ENCODE data around the gene TRIM54. TPM values are rescaled to one million over a fixed set of nuclear protein-coding genes. Genes with fewer than 3 reads are reported as not detected.
"Not testable (repeated sequence)": the region's sequence is repeated elsewhere in the genome, so short reads cannot be mapped to it uniquely, and the experiment has no call there.

The TRIM54 gene
- total RNA-seq, 1 experiment from 2014 or later = not detected

DNA sequence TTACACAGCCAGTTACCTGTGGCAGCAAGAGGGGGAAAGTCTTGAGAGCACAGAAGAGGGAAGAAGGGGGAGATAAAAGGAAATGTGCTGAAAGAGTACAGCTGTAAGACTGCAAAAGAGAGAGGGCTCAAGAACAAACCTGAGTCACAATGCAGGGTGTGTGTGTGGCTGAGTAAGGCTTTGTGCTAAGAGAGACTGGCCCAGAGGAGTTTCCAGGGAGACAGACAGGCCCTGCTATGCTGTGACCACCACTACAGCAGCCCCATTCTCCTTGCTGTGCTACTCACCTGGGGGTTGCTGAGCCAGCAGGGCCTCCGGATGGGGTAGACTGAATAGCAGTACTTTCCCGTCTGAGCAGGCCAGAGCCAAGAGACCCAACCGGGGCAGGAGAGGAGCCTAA is 53.1 kb downstream of the TRIM54 start:
- no peaks in the 10 kb centered on the region for H3K27me3 ChIP-seq (ENCODE audit: low read length)
- no peak overlapping the region for H3K27ac ChIP-seq (ENCODE audit: low read length)
- no peaks in the 10 kb centered on the region for H3K79me2 ChIP-seq (ENCODE audit: low read length)
- no peaks in the 10 kb centered on the region for H3K4me1 ChIP-seq (ENCODE audit: low read length)
- DNase-seq = no peak
- no peak overlapping the region for H3K4me2 ChIP-seq (ENCODE audit: low read depth, low read length, poor library complexity, severe bottlenecking)
- no peak overlapping the region for H3K4me3 ChIP-seq (ENCODE audit: low read length)
- H3K36me3 ChIP-seq (ENCODE audit: insufficient read depth, low read length) = peaks cover 38% of the 10 kb centered on the region
- H3K9me3 ChIP-seq (ENCODE audit: low read length) = no peaks in the 10 kb centered on the region
- no peaks in the 10 kb centered on the region for H4K20me1 ChIP-seq (ENCODE audit: insufficient read depth, low read depth, low read length)
- H3K9ac ChIP-seq (ENCODE audit: low read length) = no peak overlapping the region
- no peaks in the 10 kb centered on the region for H3K9me2 ChIP-seq (replicated peaks; ENCODE audit: insufficient read depth, low read length)
- H2AFZ ChIP-seq (ENCODE audit: low read length) = no peak overlapping the region

DNA sequence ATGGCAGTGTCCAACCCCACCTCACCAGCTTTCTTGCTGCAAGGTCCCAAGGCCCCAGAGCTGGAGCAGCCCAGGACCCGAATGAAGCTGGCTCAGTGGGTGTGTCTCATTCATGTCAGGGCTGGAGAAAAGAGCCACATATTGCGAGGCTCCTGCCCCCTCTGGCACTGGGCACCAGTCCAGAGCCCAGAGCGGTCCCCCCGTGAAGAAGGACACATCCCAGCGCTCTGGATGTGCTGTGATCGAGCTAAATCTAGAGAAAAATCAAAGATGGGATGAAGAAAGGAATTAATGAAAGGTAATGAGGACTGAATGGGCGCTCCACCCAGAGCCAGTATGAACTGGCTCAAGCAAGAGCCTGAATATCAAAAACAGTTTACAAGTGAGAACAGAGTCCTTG is 53.9 kb downstream of the TRIM54 start:
- Histone ChIP-seq H3K36me3 (ENCODE audit: insufficient read depth, low read length) (peaks cover 34% of the 10 kb centered on the region), H3K9me3 (ENCODE audit: low read length) (no peaks in the 10 kb centered on the region), H2AFZ (ENCODE audit: low read length) (no peak overlapping the region), H3K27ac (ENCODE audit: low read length) (no peak overlapping the region), H3K27me3 (ENCODE audit: low read length) (no peaks in the 10 kb centered on the region), H3K4me2 (ENCODE audit: low read depth, low read length, poor library complexity, severe bottlenecking) (no peak overlapping the region), H3K4me3 (ENCODE audit: low read length) (no peak overlapping the region), H3K9me2 (replicated peaks; ENCODE audit: insufficient read depth, low read length) (no peaks in the 10 kb centered on the region), H3K4me1 (ENCODE audit: low read length) (no peaks in the 10 kb centered on the region), H3K79me2 (ENCODE audit: low read length) (no peaks in the 10 kb centered on the region), H3K9ac (ENCODE audit: low read length) (no peak overlapping the region), H4K20me1 (ENCODE audit: insufficient read depth, low read depth, low read length) (no peaks in the 10 kb centered on the region)
- DNase-seq = no peak

DNA sequence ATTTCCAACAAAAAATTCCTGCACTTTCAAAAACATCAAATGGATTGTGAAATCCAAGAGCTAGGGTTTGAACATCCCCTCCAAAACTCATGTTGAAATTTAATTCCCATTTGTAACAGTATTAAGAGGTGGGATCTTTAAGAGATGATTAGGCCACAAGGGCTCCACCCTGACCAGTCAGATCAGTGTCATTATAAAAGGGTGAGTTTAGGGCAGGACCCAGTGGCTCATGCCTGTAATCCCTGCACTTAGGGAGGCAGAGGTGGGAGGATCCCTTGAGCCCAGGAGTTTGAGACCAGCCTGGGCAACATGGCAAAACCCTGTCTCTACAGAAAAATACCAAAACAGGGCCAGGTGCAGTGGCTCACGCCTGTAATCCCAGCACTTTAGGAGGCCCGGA is 65.4 kb downstream of the TRIM54 start:
- Histone ChIP-seq H3K9ac (ENCODE audit: low read length) (no peak overlapping the region), H3K9me2 (replicated peaks; ENCODE audit: insufficient read depth, low read length) (no peaks in the 10 kb centered on the region), H3K36me3 (ENCODE audit: insufficient read depth, low read length) (peaks cover 9% of the 10 kb centered on the region), H3K4me1 (ENCODE audit: low read length) (peaks cover 28% of the 10 kb centered on the region), H3K27me3 (ENCODE audit: low read length) (no peaks in the 10 kb centered on the region), H3K4me3 (ENCODE audit: low read length) (no peak overlapping the region), H3K27ac (ENCODE audit: low read length) (no peak overlapping the region), H2AFZ (ENCODE audit: low read length) (no peak overlapping the region), H4K20me1 (ENCODE audit: insufficient read depth, low read depth, low read length) (no peaks in the 10 kb centered on the region; the same call in 1 of the 2 replicates), H3K4me2 (ENCODE audit: low read depth, low read length, poor library complexity, severe bottlenecking) (no peak overlapping the region), H3K79me2 (ENCODE audit: low read length) (peaks cover 91% of the 10 kb centered on the region), H3K9me3 (ENCODE audit: low read length) (no peaks in the 10 kb centered on the region)
- no peak for DNase-seq

- peak; percentile 61 for DNase-seq
- no peaks in the 10 kb centered on the region; the same call in none of the 2 replicates for H3K36me3 ChIP-seq (ENCODE audit: insufficient read depth, low read length)
- H3K27ac ChIP-seq (ENCODE audit: low read length) = peak overlapping the region; percentile 37
- no peaks in the 10 kb centered on the region for H3K9me2 ChIP-seq (replicated peaks; ENCODE audit: insufficient read depth, low read length)
- peak overlapping the region; percentile 15; the same call in 1 of the 2 replicates for H3K9ac ChIP-seq (ENCODE audit: low read length)
- no peak overlapping the region for H3K4me3 ChIP-seq (ENCODE audit: low read length)
- H3K9me3 ChIP-seq (ENCODE audit: low read length) = no peaks in the 10 kb centered on the region
- no peaks in the 10 kb centered on the region for H3K27me3 ChIP-seq (ENCODE audit: low read length)
- H2AFZ ChIP-seq (ENCODE audit: low read length) = no peak overlapping the region
- peaks cover 93% of the 10 kb centered on the region for H3K79me2 ChIP-seq (ENCODE audit: low read length)
- peak overlapping the region; percentile 47 for H3K4me2 ChIP-seq (ENCODE audit: low read depth, low read length, poor library complexity, severe bottlenecking)
- peaks cover 46% of the 10 kb centered on the region for H3K4me1 ChIP-seq (ENCODE audit: low read length)
- H4K20me1 ChIP-seq (ENCODE audit: insufficient read depth, low read depth, low read length) = no peaks in the 10 kb centered on the region; the same call in 1 of the 2 replicates
Measured at GRCh38 chr2:27350106-27350693, 68.0 kb downstream of the TRIM54 start.

- no peaks in the 10 kb centered on the region for H3K9me3 ChIP-seq (ENCODE audit: low read length)
- H2AFZ ChIP-seq (ENCODE audit: low read length) = no peak overlapping the region
- no peak for DNase-seq
- H3K36me3 ChIP-seq (ENCODE audit: insufficient read depth, low read length) = no peaks in the 10 kb centered on the region; the same call in none of the 2 replicates
- no peaks in the 10 kb centered on the region; the same call in 1 of the 2 replicates for H4K20me1 ChIP-seq (ENCODE audit: insufficient read depth, low read depth, low read length)
- H3K27ac ChIP-seq (ENCODE audit: low read length) = peak overlapping the region; percentile 45
- H3K9me2 ChIP-seq (replicated peaks; ENCODE audit: insufficient read depth, low read length) = no peaks in the 10 kb centered on the region
- no peaks in the 10 kb centered on the region for H3K27me3 ChIP-seq (ENCODE audit: low read length)
- peaks cover 51% of the 10 kb centered on the region for H3K4me1 ChIP-seq (ENCODE audit: low read length)
- peak overlapping the region; percentile 39 for H3K9ac ChIP-seq (ENCODE audit: low read length)
- H3K4me3 ChIP-seq (ENCODE audit: low read length) = no peak overlapping the region
- H3K4me2 ChIP-seq (ENCODE audit: low read depth, low read length, poor library complexity, severe bottlenecking) = peak overlapping the region; percentile 11
- peaks cover 91% of the 10 kb centered on the region for H3K79me2 ChIP-seq (ENCODE audit: low read length)
Measured at GRCh38 chr2:27351802-27352598, 69.8 kb downstream of the TRIM54 start.

- H3K4me2 ChIP-seq (ENCODE audit: low read depth, low read length, poor library complexity, severe bottlenecking); H3K27me3 ChIP-seq (ENCODE audit: low read length); H4K20me1 ChIP-seq (ENCODE audit: insufficient read depth, low read depth, low read length); H3K9ac ChIP-seq (ENCODE audit: low read length); H3K4me3 ChIP-seq (ENCODE audit: low read length); H3K27ac ChIP-seq (ENCODE audit: low read length); H3K36me3 ChIP-seq (ENCODE audit: insufficient read depth, low read length); DNase-seq; H2AFZ ChIP-seq (ENCODE audit: low read length); H3K9me2 ChIP-seq (replicated peaks; ENCODE audit: insufficient read depth, low read length); H3K9me3 ChIP-seq (ENCODE audit: low read length): not testable (repeated sequence)
- Histone ChIP-seq H3K4me1 (ENCODE audit: low read length) (peaks cover 59% of the 10 kb centered on the region), H3K79me2 (ENCODE audit: low read length) (peaks cover 91% of the 10 kb centered on the region)
Measured at GRCh38 chr2:27353386-27353761, 71.1 kb downstream of the TRIM54 start.

- Histone ChIP-seq H3K27me3 (ENCODE audit: low read length) (no peaks in the 10 kb centered on the region), H3K4me2 (ENCODE audit: low read depth, low read length, poor library complexity, severe bottlenecking) (peak overlapping the region; percentile 99), H3K36me3 (ENCODE audit: insufficient read depth, low read length) (peaks cover 9% of the 10 kb centered on the region), H3K27ac (ENCODE audit: low read length) (no peak overlapping the region; the same call in 1 of the 2 replicates), H4K20me1 (ENCODE audit: insufficient read depth, low read depth, low read length) (no peaks in the 10 kb centered on the region), H3K9ac (ENCODE audit: low read length) (no peak overlapping the region), H3K4me1 (ENCODE audit: low read length) (peaks cover 59% of the 10 kb centered on the region), H2AFZ (ENCODE audit: low read length) (no peak overlapping the region), H3K4me3 (ENCODE audit: low read length) (no peak overlapping the region), H3K9me3 (ENCODE audit: low read length) (no peaks in the 10 kb centered on the region), H3K79me2 (ENCODE audit: low read length) (peaks cover 91% of the 10 kb centered on the region), H3K9me2 (replicated peaks; ENCODE audit: insufficient read depth, low read length) (no peaks in the 10 kb centered on the region)
- DNase-seq = no peak
Measured at GRCh38 chr2:27353762-27354596, 71.8 kb downstream of the TRIM54 start.

DNA sequence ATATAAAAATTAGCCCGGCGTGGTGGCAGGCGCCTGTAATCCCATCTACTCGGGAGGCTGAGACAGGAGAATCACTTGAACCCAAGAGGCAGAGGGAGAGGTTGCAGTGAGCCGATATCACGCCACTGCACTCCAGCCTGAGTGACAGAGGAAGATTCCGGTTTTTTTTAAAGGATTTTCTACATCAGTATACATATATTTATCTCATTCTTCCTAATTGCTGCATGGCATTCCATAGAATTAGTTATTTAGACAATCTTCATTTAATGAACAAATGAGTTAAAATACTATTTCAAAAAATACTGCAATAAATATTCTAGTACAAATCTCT is 72.3 kb downstream of the TRIM54 start:
- Histone ChIP-seq H3K36me3 (ENCODE audit: insufficient read depth, low read length) (peaks cover 9% of the 10 kb centered on the region), H3K27ac (ENCODE audit: low read length) (no peak overlapping the region), H3K27me3 (ENCODE audit: low read length) (no peaks in the 10 kb centered on the region), H4K20me1 (ENCODE audit: insufficient read depth, low read depth, low read length) (no peaks in the 10 kb centered on the region), H3K4me3 (ENCODE audit: low read length) (no peak overlapping the region), H3K9me2 (replicated peaks; ENCODE audit: insufficient read depth, low read length) (no peaks in the 10 kb centered on the region), H3K4me2 (ENCODE audit: low read depth, low read length, poor library complexity, severe bottlenecking) (peak overlapping the region; percentile 99), H2AFZ (ENCODE audit: low read length) (no peak overlapping the region), H3K9me3 (ENCODE audit: low read length) (no peaks in the 10 kb centered on the region), H3K9ac (ENCODE audit: low read length) (no peak overlapping the region), H3K79me2 (ENCODE audit: low read length) (peaks cover 86% of the 10 kb centered on the region), H3K4me1 (ENCODE audit: low read length) (peaks cover 59% of the 10 kb centered on the region)
- DNase-seq = no peak

Measured in Karpas-422 (cell line).